ENCODE measurements around the gene GUK1.

Gene GUK1

DNA sequence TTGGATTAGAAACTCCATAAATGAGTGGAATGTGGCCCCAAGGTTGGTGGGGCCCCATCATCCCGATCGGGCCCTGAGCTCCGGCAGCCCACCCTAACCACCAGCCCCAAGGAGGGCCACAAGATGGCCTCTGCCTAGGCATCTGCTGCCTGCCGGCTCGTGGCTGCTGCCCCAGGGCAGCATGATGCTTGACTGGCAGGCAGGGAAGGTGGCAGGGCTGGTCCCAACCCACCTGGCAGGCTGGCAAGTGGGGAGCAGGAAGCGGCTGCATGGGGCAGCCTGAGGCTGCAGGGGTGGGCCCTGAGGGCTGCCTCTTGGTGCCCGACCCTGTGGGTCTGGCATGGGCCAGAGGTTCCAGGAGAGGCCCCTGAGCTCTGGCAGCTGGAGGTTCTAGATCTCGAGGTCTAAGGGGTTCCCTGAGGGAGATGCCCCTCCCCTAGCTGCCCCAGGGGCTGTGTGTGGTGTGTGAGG lies 8.9 kb downstream of the GUK1 start:
- Histone ChIP-seq H3K27ac (ENCODE audit: low read length, poor library complexity, severe bottlenecking) (no peak overlapping the region), H3K4me3 (ENCODE audit: insufficient read depth in 1 of 2, low read depth in 1 of 2, low read length in 2 of 2) (no peak overlapping the region), H4K91ac (ENCODE audit: low read length) (peak overlapping the region; percentile 36), H2BK15ac (ENCODE audit: low read depth, poor library complexity, severe bottlenecking) (no peak overlapping the region), H3K9me3 (ENCODE audit: control insufficient read depth, low read length) (no peaks in the 10 kb centered on the region), H3K18ac (ENCODE audit: low read depth in 1 of 2, low read length in 2 of 2) (peak overlapping the region; percentile 16 to 85), H4K8ac (ENCODE audit: low read length) (peak overlapping the region; percentile 59), H3K9ac (ENCODE audit: low read length) (peak overlapping the region; percentile 54), H3K79me1 (replicated peaks; ENCODE audit: low read length, poor library complexity, severe bottlenecking) (peaks cover 44% of the 10 kb centered on the region), H3K4me2 (ENCODE audit: low read length, poor library complexity, severe bottlenecking) (no peak overlapping the region), H3K23ac (ENCODE audit: low read length in 2 of 2) (no peak overlapping the region), H2AFZ (ENCODE audit: low read depth, low read length) (peak overlapping the region; percentile 24), H3K4me1 (ENCODE audit: control insufficient read depth, insufficient read depth, low read depth, low read length) (peaks cover 39% of the 10 kb centered on the region), H2BK5ac (ENCODE audit: low read depth, low read length, poor library complexity, severe bottlenecking) (no peak overlapping the region), H2AK5ac (ENCODE audit: low read length, severe bottlenecking) (no peak overlapping the region), H3K4ac (ENCODE audit: low read depth in 1 of 2, low read length in 2 of 2) (peak overlapping the region; percentile 38 to 66), H2BK12ac (ENCODE audit: low read length in 2 of 2) (peak overlapping the region; percentile 33 to 56), H3K14ac (ENCODE audit: low read length in 2 of 2) (no peak overlapping the region), H3K27me3 (ENCODE audit: control insufficient read depth in 1 of 2, insufficient read depth in 1 of 2, low read length in 2 of 2) (no peaks in the 10 kb centered on the region), H2BK120ac (ENCODE audit: low read depth, low read length) (peak overlapping the region; percentile 57), H3K36me3 (ENCODE audit: control insufficient read depth in 1 of 2, insufficient read depth in 2 of 2, low read depth in 1 of 2, low read length in 2 of 2) (peaks cover 36 to 86% of the 10 kb centered on the region in 2 experiments)
- DNase-seq: no peak
- 89% methylated on average over 7 of the region's 8 CpGs for WGBS

GRCh38 chr1:228149406-228150119 lies 9.5 kb downstream of the GUK1 start, which contains the start of gene GJC2:
GJC2 (plus strand) TSS chr1:228149930; CDS start chr1:228157759, 7,829 bp downstream.
- 49% methylated on average over 15 of the region's 17 CpGs for WGBS

GRCh38 chr1:228150120-228150460 lies 10.0 kb downstream of the GUK1 start:
- Histone ChIP-seq H4K8ac (ENCODE audit: low read length) (peak overlapping the region; percentile 66), H2AK5ac (ENCODE audit: low read length, severe bottlenecking) (no peak overlapping the region), H2AFZ (ENCODE audit: low read depth, low read length) (no peak overlapping the region), H3K79me1 (replicated peaks; ENCODE audit: low read length, poor library complexity, severe bottlenecking) (peaks cover 44% of the 10 kb centered on the region), H2BK120ac (ENCODE audit: low read depth, low read length) (peak overlapping the region; percentile 29), H3K9ac (ENCODE audit: low read length) (peak overlapping the region; percentile 77), H3K27ac (ENCODE audit: low read length, poor library complexity, severe bottlenecking) (no peak overlapping the region), H2BK12ac (ENCODE audit: low read length in 2 of 2) (peak overlapping the region; percentile 31 to 35), H2BK15ac (ENCODE audit: low read depth, poor library complexity, severe bottlenecking) (no peak overlapping the region), H3K23ac (ENCODE audit: low read length in 2 of 2) (peak overlapping the region in 1 of 2 experiments; percentile 67), H3K27me3 (ENCODE audit: control insufficient read depth in 1 of 2, insufficient read depth in 1 of 2, low read length in 2 of 2) (no peaks in the 10 kb centered on the region), H3K4ac (ENCODE audit: low read depth in 1 of 2, low read length in 2 of 2) (peak overlapping the region in 1 of 2 experiments; percentile 1), H3K14ac (ENCODE audit: low read length in 2 of 2) (no peak overlapping the region), H3K4me3 (ENCODE audit: insufficient read depth in 1 of 2, low read depth in 1 of 2, low read length in 2 of 2) (peak overlapping the region in 1 of 2 experiments; percentile 67), H4K91ac (ENCODE audit: low read length) (peak overlapping the region; percentile 89), H3K9me3 (ENCODE audit: control insufficient read depth, low read length) (no peaks in the 10 kb centered on the region), H3K36me3 (ENCODE audit: control insufficient read depth in 1 of 2, insufficient read depth in 2 of 2, low read depth in 1 of 2, low read length in 2 of 2) (peaks cover 36 to 84% of the 10 kb centered on the region in 2 experiments), H3K4me1 (ENCODE audit: control insufficient read depth, insufficient read depth, low read depth, low read length) (peaks cover 34% of the 10 kb centered on the region), H3K18ac (ENCODE audit: low read depth in 1 of 2, low read length in 2 of 2) (peak overlapping the region in 1 of 2 experiments; percentile 8), H3K4me2 (ENCODE audit: low read length, poor library complexity, severe bottlenecking) (no peak overlapping the region), H2BK5ac (ENCODE audit: low read depth, low read length, poor library complexity, severe bottlenecking) (no peak overlapping the region)
- no peak for DNase-seq
- 96% methylated on average over 7 of the region's 7 CpGs for WGBS

More at GRCh38 chr1:228149406-228150119, 9.5 kb downstream of the GUK1 start, which contains the start of gene GJC2:
- Histone ChIP-seq H2AFZ (ENCODE audit: low read depth, low read length) (peak within 1 kb of the TSS; percentile 24), H3K27me3 (ENCODE audit: control insufficient read depth in 1 of 2, insufficient read depth in 1 of 2, low read length in 2 of 2) (no peaks in the 10 kb centered on the region), H3K36me3 (ENCODE audit: control insufficient read depth in 1 of 2, insufficient read depth in 2 of 2, low read depth in 1 of 2, low read length in 2 of 2) (peaks cover 36 to 84% of the 10 kb centered on the region in 2 experiments), H3K18ac (ENCODE audit: low read depth in 1 of 2, low read length in 2 of 2) (peak within 1 kb of the TSS; percentile 16 to 85), H3K27ac (ENCODE audit: low read length, poor library complexity, severe bottlenecking) (no peak within 1 kb of the TSS), H3K23ac (ENCODE audit: low read length in 2 of 2) (peak within 1 kb of the TSS in 1 of 2 experiments; percentile 67), H3K4ac (ENCODE audit: low read depth in 1 of 2, low read length in 2 of 2) (peak within 1 kb of the TSS; percentile 38 to 66), H3K14ac (ENCODE audit: low read length in 2 of 2) (peak within 1 kb of the TSS in 1 of 2 experiments; percentile 76), H3K4me2 (ENCODE audit: low read length, poor library complexity, severe bottlenecking) (no peak within 1 kb of the TSS), H3K9ac (ENCODE audit: low read length) (peak within 1 kb of the TSS; percentile 77), H2BK5ac (ENCODE audit: low read depth, low read length, poor library complexity, severe bottlenecking) (no peak within 1 kb of the TSS), H2BK120ac (ENCODE audit: low read depth, low read length) (peak within 1 kb of the TSS; percentile 57), H4K91ac (ENCODE audit: low read length) (peak within 1 kb of the TSS; percentile 89), H3K79me1 (replicated peaks; ENCODE audit: low read length, poor library complexity, severe bottlenecking) (peaks cover 44% of the 10 kb centered on the region), H4K8ac (ENCODE audit: low read length) (peak within 1 kb of the TSS; percentile 66), H2BK15ac (ENCODE audit: low read depth, poor library complexity, severe bottlenecking) (no peak within 1 kb of the TSS), H3K4me3 (ENCODE audit: insufficient read depth in 1 of 2, low read depth in 1 of 2, low read length in 2 of 2) (peak within 1 kb of the TSS in 1 of 2 experiments; percentile 67), H3K9me3 (ENCODE audit: control insufficient read depth, low read length) (no peaks in the 10 kb centered on the region), H2BK12ac (ENCODE audit: low read length in 2 of 2) (peak within 1 kb of the TSS; percentile 33 to 56), H3K4me1 (ENCODE audit: control insufficient read depth, insufficient read depth, low read depth, low read length) (peaks cover 33% of the 10 kb centered on the region), H2AK5ac (ENCODE audit: low read length, severe bottlenecking) (no peak within 1 kb of the TSS)
- DNase-seq: peak; percentile 30

DNA sequence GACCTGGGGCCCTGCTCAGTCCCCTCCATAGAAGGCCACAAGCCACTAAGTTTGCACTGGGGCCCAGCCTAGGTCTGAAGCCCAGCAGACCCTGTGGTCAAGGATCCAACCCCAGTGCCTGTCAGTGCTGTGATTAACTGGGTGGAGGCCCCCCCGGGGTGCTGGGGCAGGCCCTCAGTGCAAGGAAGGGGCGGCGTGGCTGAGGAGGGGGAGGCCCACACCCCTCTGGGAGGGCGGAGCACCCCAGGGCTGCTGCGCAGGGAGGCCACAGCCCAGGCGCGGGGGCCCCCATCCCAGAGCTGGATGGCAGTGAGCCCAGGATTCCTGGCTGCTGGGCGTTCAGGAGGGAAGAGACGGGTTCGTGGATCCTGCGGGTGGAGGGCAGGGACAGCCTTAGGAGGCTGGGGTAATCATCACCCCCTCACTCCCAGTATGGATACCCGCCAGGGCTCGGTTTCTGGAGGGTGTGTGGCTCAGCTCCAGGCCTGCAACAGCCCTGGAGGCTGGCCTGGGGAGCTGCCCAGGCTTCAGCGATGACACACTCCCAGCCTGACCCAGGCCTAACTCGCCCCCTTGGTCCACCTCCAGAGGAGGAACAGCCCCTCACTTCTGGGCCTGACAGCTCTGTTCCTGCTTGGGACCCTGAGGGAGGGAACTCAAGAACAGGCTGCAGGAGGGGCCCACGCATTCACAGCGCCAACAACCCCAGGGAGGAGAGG lies 10.5 kb downstream of the GUK1 start:
- peak overlapping the region; percentile 46 for H4K91ac ChIP-seq (ENCODE audit: low read length)
- no peak overlapping the region for H2BK12ac ChIP-seq (ENCODE audit: low read length in 2 of 2)
- H2BK15ac ChIP-seq (ENCODE audit: low read depth, poor library complexity, severe bottlenecking): no peak overlapping the region
- H3K27me3 ChIP-seq (ENCODE audit: control insufficient read depth in 1 of 2, insufficient read depth in 1 of 2, low read length in 2 of 2): no peaks in the 10 kb centered on the region
- peak overlapping the region in 1 of 2 experiments; percentile 67 for H3K4me3 ChIP-seq (ENCODE audit: insufficient read depth in 1 of 2, low read depth in 1 of 2, low read length in 2 of 2)
- H2BK5ac ChIP-seq (ENCODE audit: low read depth, low read length, poor library complexity, severe bottlenecking): no peak overlapping the region
- peak overlapping the region in 1 of 2 experiments; percentile 9 for H3K14ac ChIP-seq (ENCODE audit: low read length in 2 of 2)
- DNase-seq: peak; percentile 11
- peaks cover 34% of the 10 kb centered on the region for H3K4me1 ChIP-seq (ENCODE audit: control insufficient read depth, insufficient read depth, low read depth, low read length)
- H3K4me2 ChIP-seq (ENCODE audit: low read length, poor library complexity, severe bottlenecking): no peak overlapping the region
- no peak overlapping the region for H2BK120ac ChIP-seq (ENCODE audit: low read depth, low read length)
- H3K36me3 ChIP-seq (ENCODE audit: control insufficient read depth in 1 of 2, insufficient read depth in 2 of 2, low read depth in 1 of 2, low read length in 2 of 2): peaks cover 32 to 79% of the 10 kb centered on the region in 2 experiments
- H3K18ac ChIP-seq (ENCODE audit: low read depth in 1 of 2, low read length in 2 of 2): peak overlapping the region in 1 of 2 experiments; percentile 22
- no peak overlapping the region for H2AFZ ChIP-seq (ENCODE audit: low read depth, low read length)
- H3K27ac ChIP-seq (ENCODE audit: low read length, poor library complexity, severe bottlenecking): no peak overlapping the region
- peak overlapping the region; percentile 66 for H4K8ac ChIP-seq (ENCODE audit: low read length)
- WGBS: 89% methylated on average over 15 of the region's 17 CpGs
- H3K79me1 ChIP-seq (replicated peaks; ENCODE audit: low read length, poor library complexity, severe bottlenecking): peaks cover 44% of the 10 kb centered on the region
- H3K23ac ChIP-seq (ENCODE audit: low read length in 2 of 2): no peak overlapping the region
- no peaks in the 10 kb centered on the region for H3K9me3 ChIP-seq (ENCODE audit: control insufficient read depth, low read length)
- peak overlapping the region; percentile 77 for H3K9ac ChIP-seq (ENCODE audit: low read length)
- H2AK5ac ChIP-seq (ENCODE audit: low read length, severe bottlenecking): no peak overlapping the region
- no peak overlapping the region for H3K4ac ChIP-seq (ENCODE audit: low read depth in 1 of 2, low read length in 2 of 2)
